DMS153 treated with DMSO at 0.1 percent for 48 hours (cell line): Measurements from ENCODE around the gene ZFYVE9.
A peak's percentile ranks its signal among the peaks of the same experiment; 100 is the strongest.
"Not testable (repeated sequence)": the region's sequence is repeated elsewhere in the genome, so short reads cannot be mapped to it uniquely, and the experiment has no call there.

Experiments
- DNase-seq: peaks from one replicate; lab custom pipeline; 2025; ENCODE audit not compliant: unreplicated experiment; lab: John Stamatoyannopoulos, UW

The ZFYVE9 gene

DNA sequence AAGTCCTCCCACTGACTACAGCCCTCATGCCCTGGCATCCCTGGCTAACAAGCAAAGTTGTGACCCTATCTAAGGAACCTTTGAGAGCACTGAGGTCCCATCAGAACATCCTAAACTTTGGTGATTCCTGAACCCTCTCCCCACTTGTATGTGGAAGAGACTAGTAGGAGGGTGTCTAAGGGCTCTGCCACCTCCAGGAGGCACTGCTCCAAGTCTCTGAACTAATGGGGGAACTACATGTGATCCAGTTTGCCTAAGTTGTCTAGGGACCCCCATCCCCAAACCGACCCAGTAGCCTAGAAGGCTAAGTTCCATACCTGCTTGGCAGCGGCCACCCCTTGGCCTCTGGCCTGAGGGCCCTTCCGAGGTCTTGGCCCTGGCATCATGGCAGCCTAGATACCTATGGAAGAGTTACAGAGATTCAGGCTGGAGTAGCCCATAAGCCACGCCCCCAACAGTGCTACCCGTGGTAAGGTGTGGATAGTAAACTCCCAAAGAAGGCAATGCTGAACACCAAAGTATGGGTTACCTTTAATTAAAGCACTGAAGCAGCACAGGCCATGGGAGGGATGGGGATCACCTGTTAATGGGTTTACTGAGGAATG lies 222.4 kb downstream of the ZFYVE9 start:
- no peak for DNase-seq

GRCh38 chr1:52365071-52365745 lies 223.3 kb downstream of the ZFYVE9 start:
- no peak for DNase-seq

DNA sequence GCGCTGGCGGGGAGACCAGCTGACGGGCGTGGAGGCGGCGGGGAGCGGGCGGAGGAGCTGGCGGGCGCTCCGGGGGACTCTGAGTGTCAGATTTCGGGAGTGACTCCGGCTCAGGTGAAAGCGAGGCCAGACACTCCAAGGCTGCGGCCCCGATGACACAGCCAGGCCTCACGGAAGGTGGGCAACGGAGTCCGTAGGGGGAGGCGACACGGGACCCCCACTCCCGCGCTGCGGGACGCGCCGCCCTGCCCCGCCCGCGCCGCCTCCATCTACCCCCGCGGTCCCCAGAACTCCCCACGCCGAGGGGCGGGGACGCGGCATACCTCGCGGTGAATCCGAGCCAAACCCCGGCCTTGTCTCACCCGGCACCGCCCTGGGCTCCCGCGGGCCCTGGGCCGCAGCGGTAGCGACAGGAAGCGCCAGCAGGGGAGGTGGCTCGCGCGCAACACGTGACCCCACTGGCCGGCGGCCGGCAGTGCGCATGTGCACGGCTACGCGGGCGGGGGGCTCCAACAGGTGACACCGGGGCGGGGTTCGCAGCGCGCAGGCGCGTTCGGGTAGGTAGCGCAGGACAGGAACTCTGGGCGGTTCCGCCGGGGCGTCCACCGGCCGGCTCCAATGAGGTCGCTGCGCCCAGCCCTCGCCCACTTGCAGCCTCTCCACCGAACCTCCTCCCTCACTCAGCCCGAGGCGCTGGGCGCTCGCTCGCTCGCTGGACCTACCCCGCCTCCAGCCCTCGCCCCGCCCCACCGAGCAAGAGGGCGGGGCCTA lies 224.0 kb downstream of the ZFYVE9 start, which contains the start of gene CC2D1B:
TSS of gene CC2D1B (minus strand) at position 460 of the 771 bp plus-strand sequence. CDS start 1,585 bp downstream, outside the sequence.
- peak; percentile 95 for DNase-seq

GRCh38 chr1:52366517-52366827 lies 224.6 kb downstream of the ZFYVE9 start:
- no peak for DNase-seq

DNA sequence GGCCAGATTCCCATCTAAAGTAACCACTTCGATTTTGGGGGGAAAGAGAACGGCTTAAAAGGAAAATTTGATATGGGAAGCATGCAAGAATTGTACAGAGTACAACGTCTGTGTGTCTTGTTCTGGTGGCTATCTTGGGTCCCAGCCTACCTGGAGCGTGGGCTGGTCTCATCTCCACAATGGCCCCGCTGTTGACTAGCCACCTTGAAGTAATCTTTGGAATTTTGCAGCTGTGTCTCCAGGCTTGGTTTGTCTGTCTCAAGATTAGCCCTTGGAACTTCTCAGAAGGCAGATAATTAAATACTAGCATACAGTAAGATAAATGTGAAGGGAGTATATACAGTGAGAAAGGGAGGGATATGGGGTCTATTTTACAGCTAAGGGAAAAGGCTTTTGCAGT lies 225.4 kb downstream of the ZFYVE9 start:
- DNase-seq, result no peak

DNA sequence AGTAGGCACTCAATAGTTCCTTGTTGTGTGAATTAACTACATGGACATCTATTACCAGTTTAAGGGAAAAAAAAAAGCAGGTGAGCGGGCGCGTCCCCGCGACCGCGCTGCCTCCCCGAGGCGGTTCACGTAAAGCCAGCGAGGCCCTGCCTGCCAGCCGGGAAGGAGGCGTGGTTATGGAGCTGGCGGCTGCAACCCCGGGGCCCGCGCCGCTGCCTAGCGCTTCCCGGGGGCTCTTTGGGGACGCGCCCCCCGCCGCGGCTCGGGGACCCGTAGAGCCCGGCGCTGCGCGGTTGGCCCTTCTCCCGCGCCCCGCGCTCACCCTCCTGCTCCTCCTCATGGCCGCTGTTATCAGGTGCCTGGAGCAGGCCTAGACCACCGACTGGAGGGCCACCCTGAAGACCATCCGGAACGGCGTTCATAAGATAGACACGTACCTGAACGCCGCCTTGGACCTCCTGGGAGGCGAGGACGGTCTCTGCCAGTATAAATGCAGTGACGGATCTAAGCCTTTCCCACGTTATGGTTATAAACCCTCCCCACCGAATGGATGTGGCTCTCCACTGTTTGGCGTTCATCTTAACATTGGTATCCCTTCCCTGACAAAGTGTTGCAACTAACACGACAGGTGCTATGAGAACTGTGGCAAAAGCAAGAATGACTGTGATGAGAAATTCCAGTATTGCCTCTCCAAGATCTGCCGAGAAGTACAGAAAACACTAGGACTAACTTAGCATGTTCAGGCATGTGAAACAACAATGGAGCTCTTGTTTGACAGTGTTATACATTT lies 226.7 kb downstream of the ZFYVE9 start:
- peak; percentile 20 for DNase-seq

GRCh38 chr1:52369851-52370250 lies 228.0 kb downstream of the ZFYVE9 start:
- DNase-seq, result not testable (repeated sequence)

DNA sequence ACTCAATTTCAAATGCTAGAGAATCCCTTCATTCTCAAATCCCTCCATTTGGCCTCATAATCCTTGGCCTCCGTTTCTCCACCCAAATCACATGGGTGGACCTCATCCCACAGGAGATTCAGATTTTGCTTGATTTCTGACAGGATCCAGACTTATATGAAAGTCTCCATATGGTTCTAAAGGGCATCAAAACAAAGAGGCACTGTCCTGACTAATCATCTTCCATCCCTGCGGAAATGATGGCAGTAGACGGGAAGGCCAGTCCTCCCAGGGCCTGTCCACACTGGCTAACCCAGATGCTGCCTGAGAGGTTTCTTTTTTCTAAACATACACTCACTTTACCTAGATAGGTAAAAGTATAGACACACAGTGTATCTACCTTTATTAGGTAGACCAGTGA lies 243.5 kb downstream of the ZFYVE9 start:
- DNase-seq, result no peak

GRCh38 chr1:52386458-52386857 lies 244.6 kb downstream of the ZFYVE9 start:
- no peak for DNase-seq

- no peak for DNase-seq
Measured at GRCh38 chr1:52393174-52393573, 251.3 kb downstream of the ZFYVE9 start.
